IMR-90 (cell line): ENCODE measurements around the gene TEPSIN. TPM values are rescaled to one million over a fixed set of nuclear protein-coding genes. Genes with fewer than 3 reads are reported as not detected.

Experiments used
- ATAC-seq: fragments of 200-7000 bp; cut with Tn5 transposase; 2 replicates; pipeline ENCODE4 v1.9.1; 2020; ENCODE audit warnings: low read depth, mild to moderate bottlenecking, moderate library complexity
- BruUV-seq: library from RNA; stranded (reverse); fragments of 400-500 nt; replicated peaks from 2 replicates; lab custom pipeline; 2021; lab: Mats Ljungman, UMichigan
- CTCF ChIA-PET: fragments of 300-600 bp; formaldehyde crosslinking; extraction: SDS; loops from one replicate; lab custom pipeline; 2021; ENCODE audit warnings: antibody characterized with exemption; lab: Yijun Ruan, JAX
- POLR2A ChIA-PET: fragments of 300-600 bp; sonication (Branson Sonifier 250); formaldehyde crosslinking; loops from one replicate; lab custom pipeline; 2022; ENCODE audit warnings: antibody characterized with exemption; ENCODE audit not compliant: unreplicated experiment; lab: Charles Lee
- DNase-seq: peaks from one replicate; pipeline ENCODE4 v3.0.0; 2013
- H2AFZ ChIP-seq: replicated peaks from 2 replicates; pipeline ENCODE3; 2013; ENCODE audit warnings: low read length, mild to moderate bottlenecking; ENCODE audit not compliant: poor library complexity
- H2AK5ac ChIP-seq: 2 replicates; pipeline ENCODE4 v1.6.1; 2013; ENCODE audit warnings: low read depth, low read length, inconsistent platforms
- H2AK9ac ChIP-seq: replicated peaks from 2 replicates; pipeline ENCODE3; 2013; ENCODE audit warnings: mild to moderate bottlenecking, low read depth, low read length, moderate library complexity; ENCODE audit not compliant: poor library complexity
- H2BK120ac ChIP-seq: 2 replicates; pipeline ENCODE4 v1.6.1; 2013; ENCODE audit warnings: low read depth, low read length, inconsistent platforms
- H2BK15ac ChIP-seq: 3 replicates; pipeline ENCODE4 v1.6.1; 2013; ENCODE audit warnings: low read depth, low read length, inconsistent platforms
- H2BK20ac ChIP-seq: 2 replicates; pipeline ENCODE4 v1.6.1; 2013; ENCODE audit warnings: low read depth, mild to moderate bottlenecking, inconsistent platforms, low read length, moderate library complexity
- H2BK5ac ChIP-seq: 2 replicates; pipeline ENCODE4 v1.6.1; 2013; ENCODE audit warnings: mild to moderate bottlenecking, low read depth, low read length, inconsistent platforms; ENCODE audit not compliant: poor library complexity, severe bottlenecking
- H3K14ac ChIP-seq: replicated peaks from 2 replicates; pipeline ENCODE4 v1.6.1; 2013; ENCODE audit warnings: low read depth, low read length, inconsistent platforms
- H3K18ac ChIP-seq: 2 replicates; pipeline ENCODE4 v1.6.1; 2013; ENCODE audit warnings: low read depth, low read length, control low read depth
- H3K23ac ChIP-seq: 2 replicates; pipeline ENCODE4 v1.6.1; 2013; ENCODE audit warnings: low read depth, low read length, inconsistent platforms
- H3K27ac ChIP-seq: 2 replicates; pipeline ENCODE4 v1.5.1; 2013; ENCODE audit warnings: mild to moderate bottlenecking, control low read depth, low read length; ENCODE audit not compliant: insufficient read depth
- H3K27me3 ChIP-seq: 2 replicates; pipeline ENCODE4 v1.6.1; 2013; ENCODE audit warnings: low read length; ENCODE audit not compliant: control insufficient read depth, insufficient read depth
- H3K36me3 ChIP-seq: 2 replicates; pipeline ENCODE4 v1.6.1; 2013; ENCODE audit warnings: low read length, mixed read lengths; ENCODE audit not compliant: control insufficient read depth, insufficient read depth
- H3K4ac ChIP-seq: 2 replicates; pipeline ENCODE4 v1.6.1; 2013; ENCODE audit warnings: low read depth, low read length, inconsistent platforms
- H3K4me1 ChIP-seq: 2 replicates; pipeline ENCODE4 v1.6.1; 2013; ENCODE audit warnings: low read length, mixed read lengths; ENCODE audit not compliant: control insufficient read depth, insufficient read depth
- H3K4me2 ChIP-seq: 2 replicates; pipeline ENCODE4 v1.6.1; 2013; ENCODE audit warnings: low read depth, mild to moderate bottlenecking, control low read depth, low read length, moderate library complexity
- H3K4me3 ChIP-seq: 2 replicates; pipeline ENCODE4 v1.5.1; 2013; ENCODE audit warnings: low read depth, mild to moderate bottlenecking, control low read depth, low read length, moderate library complexity; ENCODE audit not compliant: insufficient read depth
- H3K56ac ChIP-seq: 2 replicates; pipeline ENCODE4 v1.6.1; 2013; ENCODE audit warnings: low read length, inconsistent platforms; ENCODE audit not compliant: insufficient read depth; ENCODE audit errors: extremely low read depth
- H3K79me1 ChIP-seq, 2 experiments: 2 replicates each; pipeline ENCODE4 v1.6.1; 2013; ENCODE audit warnings: low read length in 2 of 2, inconsistent platforms in 1 of 2, low read depth in 1 of 2
- H3K9ac ChIP-seq: 2 replicates; pipeline ENCODE4 v1.6.1; 2013; ENCODE audit warnings: low read depth, low read length, control low read depth
- H3K9me1 ChIP-seq: 2 replicates; pipeline ENCODE4 v1.6.1; 2013; ENCODE audit warnings: low read length, inconsistent platforms; ENCODE audit not compliant: insufficient read depth
- H3K9me3 ChIP-seq: 2 replicates; pipeline ENCODE4 v1.6.1; 2013; ENCODE audit warnings: low read length; ENCODE audit not compliant: control insufficient read depth, insufficient read depth
- H4K20me1 ChIP-seq: 2 replicates; pipeline ENCODE4 v1.6.1; 2013; ENCODE audit warnings: low read length, inconsistent platforms; ENCODE audit not compliant: insufficient read depth
- H4K5ac ChIP-seq: 2 replicates; pipeline ENCODE4 v1.6.1; 2013; ENCODE audit warnings: mild to moderate bottlenecking, low read depth, low read length, control low read depth
- H4K8ac ChIP-seq, 2 experiments: 2 replicates each; pipeline ENCODE4 v1.6.1; 2013; ENCODE audit warnings: low read depth in 2 of 2, low read length in 2 of 2, control low read depth in 1 of 2, inconsistent platforms in 1 of 2
- H4K91ac ChIP-seq: 2 replicates; pipeline ENCODE4 v1.6.1; 2013; ENCODE audit warnings: low read depth, low read length, inconsistent platforms; ENCODE audit not compliant: insufficient read depth
- BHLHE40 ChIP-seq: fragments of 150-350 bp; IDR thresholded peaks from 2 replicates; pipeline ENCODE4 v1.6.1; 2016; ENCODE audit warnings: mild to moderate bottlenecking, low read depth, low read length
- CEBPB ChIP-seq: IDR thresholded peaks from 2 replicates; pipeline ENCODE4 v1.6.1; 2012; ENCODE audit warnings: low read depth, low read length, improper control_type of control experiment
- CHD1 ChIP-seq: IDR thresholded peaks from 2 replicates; pipeline ENCODE4 v1.6.1; 2012; ENCODE audit warnings: low read depth, low read length, improper control_type of control experiment
- FOS ChIP-seq: fragments of 150-350 bp; IDR thresholded peaks from 2 replicates; pipeline ENCODE4 v1.6.1; 2016; ENCODE audit warnings: low read depth, low read length
- MAFK ChIP-seq: IDR thresholded peaks from 2 replicates; pipeline ENCODE4 v1.6.1; 2012; ENCODE audit warnings: low read depth, low read length, improper control_type of control experiment
- MAZ ChIP-seq: IDR thresholded peaks from 2 replicates; pipeline ENCODE4 v1.6.1; 2012; ENCODE audit warnings: low read depth, mild to moderate bottlenecking, low read length, improper control_type of control experiment, moderate library complexity, borderline replicate concordance
- MXI1 ChIP-seq: IDR thresholded peaks from 2 replicates; pipeline ENCODE4 v1.6.1; 2012; ENCODE audit warnings: low read depth, mild to moderate bottlenecking, low read length, moderate library complexity, borderline replicate concordance
- NFE2L2 ChIP-seq: fragments of 150-350 bp; IDR thresholded peaks from 2 replicates; pipeline ENCODE4 v1.6.1; 2016; ENCODE audit warnings: low read depth, mild to moderate bottlenecking, low read length
- POLR2A ChIP-seq: IDR thresholded peaks from 2 replicates; pipeline ENCODE4 v1.6.1; 2012; ENCODE audit warnings: mild to moderate bottlenecking, low read depth, low read length
- RAD21 ChIP-seq: IDR thresholded peaks from 2 replicates; pipeline ENCODE4 v1.6.1; 2012; ENCODE audit warnings: low read length, improper control_type of control experiment
- RCOR1 ChIP-seq: IDR thresholded peaks from 2 replicates; pipeline ENCODE4 v1.6.1; 2012; ENCODE audit warnings: mild to moderate bottlenecking, low read length, improper control_type of control experiment; ENCODE audit not compliant: insufficient replicate concordance
- RFX5 ChIP-seq: IDR thresholded peaks from 2 replicates; pipeline ENCODE4 v1.8.0; 2012; ENCODE audit warnings: low read depth, mild to moderate bottlenecking, low read length, moderate library complexity
- SMC3 ChIP-seq: fragments of 150-350 bp; IDR thresholded peaks from 2 replicates; pipeline ENCODE4 v1.6.1; 2016; ENCODE audit warnings: low read depth, mild to moderate bottlenecking, antibody characterized with exemption, low read length, moderate library complexity
- WGBS, 2 experiments: methylation state at CpG; one replicate each; pipeline versions ENCODE4 v1.1.5 to v1.1.7; 2013; ENCODE audit warnings: missing lambda C conversion rate in 2 of 2; ENCODE audit not compliant: insufficient read length in 1 of 2; ENCODE audit errors: extremely low coverage in 2 of 2; 5-methylcytosine and 5-hydroxymethylcytosine counted together
- dilution Hi-C: fragments of 300-500 bp; cut with HindIII; formaldehyde crosslinking; loops from one replicate; pipeline ENCODE4 v1.14.3; 2018; ENCODE audit warnings: low sequenced_read_pairs; ENCODE audit not compliant: unreplicated experiment
- in situ Hi-C: fragments of 300-500 bp; cut with MboI; formaldehyde crosslinking; loops from 3 replicates; pipeline ENCODE4 v1.14.3; 2019; ENCODE audit warnings: low sequenced_read_pairs, inconsistent platforms, mixed read lengths
- intact Hi-C: fragments of 100-400 bp; cut with micrococcal nuclease; formaldehyde crosslinking; loops from 2 replicates; pipeline ENCODE4 v1.10.0; 2022
- polyA plus RNA-seq, 3 experiments: library from polyadenylated mRNA; depleted of rRNA; stranded (reverse); fragments of >200 nt; gene quantifications; 2 replicates each; pipeline ENCODE4 v1.2.3, GENCODE V29; 2012; ENCODE audit warnings: low replicate concordance in 1 of 3
- total RNA-seq: library from RNA; depleted of rRNA; stranded (reverse); fragments of >200 nt; gene quantifications from 2 replicates; pipeline ENCODE4 v1.2.3, GENCODE V29; 2012
- TF ChIP-seq, protein P1 (sequence below): fragments of 150-350 bp; IDR thresholded peaks from 2 replicates; pipeline ENCODE4 v1.6.1; 2016; ENCODE audit warnings: low read depth, mild to moderate bottlenecking, low read length, moderate library complexity, borderline replicate concordance
- TF ChIP-seq, protein P2 (sequence below): conservative IDR thresholded peaks from 2 replicates; pipeline ENCODE4 v1.5.1; 2012; ENCODE audit warnings: mild to moderate bottlenecking, low read depth, low read length, improper control_type of control experiment
- TF ChIP-seq, protein P3 (sequence below): fragments of 150-350 bp; IDR thresholded peaks from 2 replicates; pipeline ENCODE4 v1.6.1; 2017; ENCODE audit warnings: mild to moderate bottlenecking, antibody characterized with exemption, low read length, low read depth

Gene TEPSIN
- total and polyA plus RNA-seq, 2 of the 4 experiments (the other 2 are of a cell fraction): 3.2 to 28.1 TPM

DNA sequence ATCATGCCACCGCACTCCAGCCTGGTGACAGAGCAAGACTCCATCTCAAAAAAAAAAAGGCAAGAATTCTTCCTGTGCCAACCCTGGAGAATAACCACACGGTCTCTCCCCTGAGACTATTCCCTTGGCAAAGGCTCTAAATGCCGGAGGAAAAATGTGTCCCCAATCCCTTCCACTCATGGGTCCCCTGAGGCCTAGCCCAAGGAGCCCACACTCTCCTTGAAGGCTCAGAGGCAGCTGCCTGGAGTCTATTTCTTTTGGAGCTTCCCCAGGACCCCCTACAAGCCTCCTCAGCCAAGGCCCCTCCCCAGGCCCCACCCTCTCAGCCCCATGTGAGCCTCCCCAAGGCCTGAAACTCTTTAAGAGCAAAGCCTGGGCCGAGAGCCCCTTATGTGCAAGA is 32.7 kb downstream of the TEPSIN start:
- Histone ChIP-seq H3K9me3 (no peaks in the 10 kb centered on the region), H3K27ac (no peak overlapping the region), H3K14ac (no peak overlapping the region), H3K27me3 (no peaks in the 10 kb centered on the region), H2BK15ac (no peak overlapping the region), H4K5ac (no peak overlapping the region), H3K18ac (no peak overlapping the region), H3K56ac (no peak overlapping the region), H2AFZ (no peak overlapping the region), H3K23ac (no peak overlapping the region), H3K79me1 (no peaks in the 10 kb centered on the region), H2AK5ac (no peak overlapping the region), H2AK9ac (no peak overlapping the region), H3K4ac (no peak overlapping the region), H2BK20ac (no peak overlapping the region), H4K8ac (no peak overlapping the region), H2BK5ac (no peak overlapping the region), H3K9ac (no peak overlapping the region), H4K20me1 (peaks cover 5% of the 10 kb centered on the region; the same call in 1 of the 2 replicates), H3K36me3 (peaks cover 5% of the 10 kb centered on the region; the same call in 1 of the 2 replicates), H4K91ac (no peak overlapping the region), H2BK120ac (no peak overlapping the region), H3K9me1 (0 out of 2 replicates have a peak, but pooled peaks cover 6% of the 10 kb centered on the region), H3K4me2 (no peak overlapping the region), H3K4me3 (no peak overlapping the region), H3K4me1 (no peaks in the 10 kb centered on the region)
- dilution Hi-C loops (no loop called here), in situ Hi-C loops (no loop called here), intact Hi-C loops (no loop called here)
- TF ChIP-seq MAZ (no peak), CHD1 (no peak), RCOR1 (no peak), CEBPB (no peak), SMC3 (no peak), BHLHE40 (no peak), MAFK (no peak), RAD21 (no peak), POLR2A (no peak), FOS (no peak), RFX5 (no peak), MXI1 (no peak), NFE2L2 (no peak)
- TF ChIP-seq, protein P1, sequence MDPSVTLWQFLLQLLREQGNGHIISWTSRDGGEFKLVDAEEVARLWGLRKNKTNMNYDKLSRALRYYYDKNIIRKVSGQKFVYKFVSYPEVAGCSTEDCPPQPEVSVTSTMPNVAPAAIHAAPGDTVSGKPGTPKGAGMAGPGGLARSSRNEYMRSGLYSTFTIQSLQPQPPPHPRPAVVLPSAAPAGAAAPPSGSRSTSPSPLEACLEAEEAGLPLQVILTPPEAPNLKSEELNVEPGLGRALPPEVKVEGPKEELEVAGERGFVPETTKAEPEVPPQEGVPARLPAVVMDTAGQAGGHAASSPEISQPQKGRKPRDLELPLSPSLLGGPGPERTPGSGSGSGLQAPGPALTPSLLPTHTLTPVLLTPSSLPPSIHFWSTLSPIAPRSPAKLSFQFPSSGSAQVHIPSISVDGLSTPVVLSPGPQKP: no peak
- TF ChIP-seq, protein P2, sequence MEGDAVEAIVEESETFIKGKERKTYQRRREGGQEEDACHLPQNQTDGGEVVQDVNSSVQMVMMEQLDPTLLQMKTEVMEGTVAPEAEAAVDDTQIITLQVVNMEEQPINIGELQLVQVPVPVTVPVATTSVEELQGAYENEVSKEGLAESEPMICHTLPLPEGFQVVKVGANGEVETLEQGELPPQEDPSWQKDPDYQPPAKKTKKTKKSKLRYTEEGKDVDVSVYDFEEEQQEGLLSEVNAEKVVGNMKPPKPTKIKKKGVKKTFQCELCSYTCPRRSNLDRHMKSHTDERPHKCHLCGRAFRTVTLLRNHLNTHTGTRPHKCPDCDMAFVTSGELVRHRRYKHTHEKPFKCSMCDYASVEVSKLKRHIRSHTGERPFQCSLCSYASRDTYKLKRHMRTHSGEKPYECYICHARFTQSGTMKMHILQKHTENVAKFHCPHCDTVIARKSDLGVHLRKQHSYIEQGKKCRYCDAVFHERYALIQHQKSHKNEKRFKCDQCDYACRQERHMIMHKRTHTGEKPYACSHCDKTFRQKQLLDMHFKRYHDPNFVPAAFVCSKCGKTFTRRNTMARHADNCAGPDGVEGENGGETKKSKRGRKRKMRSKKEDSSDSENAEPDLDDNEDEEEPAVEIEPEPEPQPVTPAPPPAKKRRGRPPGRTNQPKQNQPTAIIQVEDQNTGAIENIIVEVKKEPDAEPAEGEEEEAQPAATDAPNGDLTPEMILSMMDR: no peak
- TF ChIP-seq, protein P3, sequence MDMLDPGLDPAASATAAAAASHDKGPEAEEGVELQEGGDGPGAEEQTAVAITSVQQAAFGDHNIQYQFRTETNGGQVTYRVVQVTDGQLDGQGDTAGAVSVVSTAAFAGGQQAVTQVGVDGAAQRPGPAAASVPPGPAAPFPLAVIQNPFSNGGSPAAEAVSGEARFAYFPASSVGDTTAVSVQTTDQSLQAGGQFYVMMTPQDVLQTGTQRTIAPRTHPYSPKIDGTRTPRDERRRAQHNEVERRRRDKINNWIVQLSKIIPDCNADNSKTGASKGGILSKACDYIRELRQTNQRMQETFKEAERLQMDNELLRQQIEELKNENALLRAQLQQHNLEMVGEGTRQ: no peak
- CTCF ChIA-PET: no interaction called here
- ATAC-seq (no peak), DNase-seq (no peak)
- POLR2A ChIA-PET: no interaction called here
- no TSS peak for BruUV-seq
- 83% methylated on average over 3 of the region's 4 CpGs; no CpG with 5 or more reads in 1 of the 2 experiments for whole genome bisulfite sequencing, 2 experiments
